ENCODE data around the gene TSHZ1. TPM values are rescaled to one million over a fixed set of nuclear protein-coding genes. Genes with fewer than 3 reads are reported as not detected.

TSHZ1 gene
- total RNA-seq, 2 experiments from 2014 or later: 5.9 to 9.5 TPM

- Histone ChIP-seq H3K4me2 (ENCODE audit: low read length) (no peak overlapping the region), H3K79me2 (ENCODE audit: insufficient read depth, low read depth, low read length) (no peaks in the 10 kb centered on the region), H3K9me3 (ENCODE audit: low read length) (no peaks in the 10 kb centered on the region), H3K4me1 (ENCODE audit: insufficient read depth, low read length, poor library complexity, severe bottlenecking) (no peaks in the 10 kb centered on the region), H3K36me3 (ENCODE audit: insufficient read depth, low read length) (no peaks in the 10 kb centered on the region), H3K27ac (ENCODE audit: low read depth, low read length, poor library complexity, severe bottlenecking) (no peak overlapping the region), H3K9me2 (ENCODE audit: insufficient read depth, low read length) (no peaks in the 10 kb centered on the region), H3K4me3 (ENCODE audit: low read depth, low read length, poor library complexity, severe bottlenecking) (no peak overlapping the region), H2AFZ (ENCODE audit: low read length) (no peak overlapping the region), H4K20me1 (ENCODE audit: insufficient read depth, low read length) (no peaks in the 10 kb centered on the region)
- no TSS peak for BruUV-seq (replicated peaks)
- intact Hi-C loops (cut with micrococcal nuclease; ENCODE audit: unreplicated experiment): no loop called here
- POLR2A ChIA-PET: no interaction called here
- no peak for DNase-seq (ENCODE audit: low spot score)
- CTCF ChIA-PET (ENCODE audit: unreplicated experiment): no interaction called here
- no peak for TF ChIP-seq EZH2phosphoT487 (IDR thresholded peaks at IDR 0.05; ENCODE audit: borderline replicate concordance, low read depth, low read length)
- no peak for TF ChIP-seq CTCF (conservative IDR thresholded peaks at IDR 0.05; ENCODE audit: low read length)
These were observed 51.9 kb downstream of the TSHZ1 start for GRCh38 chr18:75262511-75262910.

- intact Hi-C loops (cut with micrococcal nuclease; ENCODE audit: unreplicated experiment): no loop called here
- ChIA-PET POLR2A (no interaction called here), CTCF (ENCODE audit: unreplicated experiment) (no interaction called here)
- Histone ChIP-seq H3K9me3 (ENCODE audit: low read length) (no peaks in the 10 kb centered on the region), H3K4me3 (ENCODE audit: low read depth, low read length, poor library complexity, severe bottlenecking) (no peak overlapping the region), H3K36me3 (ENCODE audit: insufficient read depth, low read length) (no peaks in the 10 kb centered on the region), H3K9me2 (ENCODE audit: insufficient read depth, low read length) (no peaks in the 10 kb centered on the region), H3K27ac (ENCODE audit: low read depth, low read length, poor library complexity, severe bottlenecking) (no peak overlapping the region), H3K79me2 (ENCODE audit: insufficient read depth, low read depth, low read length) (no peaks in the 10 kb centered on the region), H2AFZ (ENCODE audit: low read length) (no peak overlapping the region), H3K4me2 (ENCODE audit: low read length) (no peak overlapping the region), H3K4me1 (ENCODE audit: insufficient read depth, low read length, poor library complexity, severe bottlenecking) (no peaks in the 10 kb centered on the region), H4K20me1 (ENCODE audit: insufficient read depth, low read length) (no peaks in the 10 kb centered on the region)
- DNase-seq (ENCODE audit: low spot score): no peak
- no TSS peak for BruUV-seq (replicated peaks)
- no peak for TF ChIP-seq CTCF (conservative IDR thresholded peaks at IDR 0.05; ENCODE audit: low read length)
These were observed 53.6 kb downstream of the TSHZ1 start for GRCh38 chr18:75264195-75264594.

GRCh38 chr18:75264926-75265597 lies 54.5 kb downstream of the TSHZ1 start:
- Histone ChIP-seq H3K79me2 (ENCODE audit: insufficient read depth, low read depth, low read length) (no peaks in the 10 kb centered on the region), H3K4me3 (ENCODE audit: low read depth, low read length, poor library complexity, severe bottlenecking) (no peak overlapping the region), H3K9me3 (ENCODE audit: low read length) (no peaks in the 10 kb centered on the region), H3K4me2 (ENCODE audit: low read length) (no peak overlapping the region), H4K20me1 (ENCODE audit: insufficient read depth, low read length) (no peaks in the 10 kb centered on the region), H2AFZ (ENCODE audit: low read length) (no peak overlapping the region), H3K4me1 (ENCODE audit: insufficient read depth, low read length, poor library complexity, severe bottlenecking) (no peaks in the 10 kb centered on the region), H3K9me2 (ENCODE audit: insufficient read depth, low read length) (no peaks in the 10 kb centered on the region), H3K36me3 (ENCODE audit: insufficient read depth, low read length) (no peaks in the 10 kb centered on the region), H3K27ac (ENCODE audit: low read depth, low read length, poor library complexity, severe bottlenecking) (no peak overlapping the region)
- CTCF ChIA-PET (ENCODE audit: unreplicated experiment): no interaction called here
- intact Hi-C loops (cut with micrococcal nuclease; ENCODE audit: unreplicated experiment): no loop called here
- BruUV-seq (replicated peaks): no TSS peak
- TF ChIP-seq EZH2phosphoT487 (IDR thresholded peaks at IDR 0.05; ENCODE audit: borderline replicate concordance, low read depth, low read length) (no peak), CTCF (conservative IDR thresholded peaks at IDR 0.05; ENCODE audit: low read length) (no peak)
- DNase-seq (ENCODE audit: low spot score): no peak
- POLR2A ChIA-PET: interaction anchor here (0.6 kb wide), 1 partner anchor 670 kb away, joined by 3 read pairs; no protein-coding TSS in a partner anchor
